Parathyroid adenoma (tissue), 2 donors: ENCODE data around the gene HSD11B1.

Experiments used
- H2AFZ ChIP-seq: fragments of 300-600 bp; sonication (generic); one replicate; pipeline ENCODE4 v1.7.0; 2017; ENCODE audit warnings: antibody characterized with exemption, mild to moderate bottlenecking
- H3K27ac ChIP-seq: fragments of 300-600 bp; sonication (generic); one replicate; pipeline ENCODE4 v1.7.0; 2017
- H3K27me3 ChIP-seq: fragments of 300-600 bp; sonication (generic); one replicate; pipeline ENCODE4 v1.7.0; 2017; ENCODE audit warnings: low read length; ENCODE audit not compliant: control insufficient read depth, insufficient read depth
- H3K36me3 ChIP-seq: fragments of 300-600 bp; sonication (generic); one replicate; pipeline ENCODE4 v1.7.0; 2017; ENCODE audit warnings: low read length; ENCODE audit not compliant: control insufficient read depth, insufficient read depth
- H3K4me1 ChIP-seq: fragments of 300-600 bp; sonication (generic); one replicate; pipeline ENCODE4 v1.7.0; 2017; ENCODE audit warnings: control low read depth
- H3K4me2 ChIP-seq: fragments of 300-600 bp; sonication (generic); one replicate; pipeline ENCODE4 v1.7.0; 2017; ENCODE audit warnings: low read length
- H3K4me3 ChIP-seq: fragments of 300-600 bp; sonication (generic); one replicate; pipeline ENCODE4 v1.7.0; 2017; ENCODE audit warnings: low read depth, low read length
- H3K79me2 ChIP-seq: fragments of 300-600 bp; sonication (generic); one replicate; pipeline ENCODE4 v1.7.0; 2017; ENCODE audit warnings: control low read depth
- H3K9ac ChIP-seq: fragments of 300-600 bp; sonication (generic); one replicate; pipeline ENCODE4 v1.7.0; 2017; ENCODE audit warnings: mild to moderate bottlenecking
- H3K9me3 ChIP-seq: fragments of 300-600 bp; sonication (generic); one replicate; pipeline ENCODE4 v1.7.0; 2017; ENCODE audit warnings: low read length; ENCODE audit not compliant: control insufficient read depth
- TF ChIP-seq, protein P1 (sequence below): fragments of 300-600 bp; sonication (generic); IDR thresholded peaks from one replicate; pipeline ENCODE4 v1.7.0; 2017; ENCODE audit warnings: antibody characterized with exemption, mild to moderate bottlenecking
- donor health status: primary hyperparathyroidism.

The HSD11B1 gene

DNA sequence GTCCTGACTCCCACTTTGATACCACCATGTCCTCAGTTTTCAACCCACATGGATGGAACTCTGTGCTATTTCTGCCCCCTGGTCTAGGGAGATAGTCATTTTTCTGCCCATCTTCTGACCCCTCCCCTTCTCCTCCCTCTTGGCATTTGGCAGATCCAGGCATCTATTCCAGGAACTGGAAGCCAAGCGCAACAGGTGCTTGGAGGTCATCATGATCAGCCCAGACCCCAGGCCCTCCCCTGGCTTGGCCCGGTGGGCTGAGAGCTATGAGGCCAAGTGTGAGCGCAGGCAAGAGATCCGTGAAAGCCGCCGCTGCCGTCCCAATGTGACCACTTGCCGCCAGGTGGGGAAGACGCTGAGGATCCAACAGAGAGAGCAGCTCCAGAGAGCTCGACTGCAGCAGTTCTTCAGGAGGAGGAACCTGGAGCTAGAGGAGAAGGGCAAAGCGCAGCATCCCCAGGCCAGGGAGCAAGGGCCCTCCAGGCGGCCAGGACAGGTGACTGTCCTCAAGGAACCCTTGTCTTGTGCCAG, 55.2 kb downstream of the HSD11B1 start:
- TF ChIP-seq, protein P1, sequence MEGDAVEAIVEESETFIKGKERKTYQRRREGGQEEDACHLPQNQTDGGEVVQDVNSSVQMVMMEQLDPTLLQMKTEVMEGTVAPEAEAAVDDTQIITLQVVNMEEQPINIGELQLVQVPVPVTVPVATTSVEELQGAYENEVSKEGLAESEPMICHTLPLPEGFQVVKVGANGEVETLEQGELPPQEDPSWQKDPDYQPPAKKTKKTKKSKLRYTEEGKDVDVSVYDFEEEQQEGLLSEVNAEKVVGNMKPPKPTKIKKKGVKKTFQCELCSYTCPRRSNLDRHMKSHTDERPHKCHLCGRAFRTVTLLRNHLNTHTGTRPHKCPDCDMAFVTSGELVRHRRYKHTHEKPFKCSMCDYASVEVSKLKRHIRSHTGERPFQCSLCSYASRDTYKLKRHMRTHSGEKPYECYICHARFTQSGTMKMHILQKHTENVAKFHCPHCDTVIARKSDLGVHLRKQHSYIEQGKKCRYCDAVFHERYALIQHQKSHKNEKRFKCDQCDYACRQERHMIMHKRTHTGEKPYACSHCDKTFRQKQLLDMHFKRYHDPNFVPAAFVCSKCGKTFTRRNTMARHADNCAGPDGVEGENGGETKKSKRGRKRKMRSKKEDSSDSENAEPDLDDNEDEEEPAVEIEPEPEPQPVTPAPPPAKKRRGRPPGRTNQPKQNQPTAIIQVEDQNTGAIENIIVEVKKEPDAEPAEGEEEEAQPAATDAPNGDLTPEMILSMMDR: no peak
- H3K9me3 ChIP-seq: no peaks in the 10 kb centered on the region
- H2AFZ ChIP-seq: no peak overlapping the region
- H3K4me2 ChIP-seq: no peak overlapping the region
- H3K27me3 ChIP-seq: no peaks in the 10 kb centered on the region
- H3K9ac ChIP-seq: no peak overlapping the region
- no peak overlapping the region for H3K27ac ChIP-seq
- no peaks in the 10 kb centered on the region for H3K79me2 ChIP-seq
- H3K4me3 ChIP-seq: no peak overlapping the region
- H3K4me1 ChIP-seq: no peaks in the 10 kb centered on the region
- no peaks in the 10 kb centered on the region for H3K36me3 ChIP-seq

- H3K4me2 ChIP-seq: no peak overlapping the region
- H3K9me3 ChIP-seq: no peaks in the 10 kb centered on the region
- H3K79me2 ChIP-seq: no peaks in the 10 kb centered on the region
- no peaks in the 10 kb centered on the region for H3K4me1 ChIP-seq
- H3K9ac ChIP-seq: no peak overlapping the region
- no peak overlapping the region for H3K27ac ChIP-seq
- H3K4me3 ChIP-seq: no peak overlapping the region
- H3K36me3 ChIP-seq: no peaks in the 10 kb centered on the region
- TF ChIP-seq, protein P1: no peak
- no peak overlapping the region for H2AFZ ChIP-seq
- H3K27me3 ChIP-seq: no peaks in the 10 kb centered on the region
Measured at GRCh38 chr1:209761011-209761635, 56.5 kb downstream of the HSD11B1 start.

DNA sequence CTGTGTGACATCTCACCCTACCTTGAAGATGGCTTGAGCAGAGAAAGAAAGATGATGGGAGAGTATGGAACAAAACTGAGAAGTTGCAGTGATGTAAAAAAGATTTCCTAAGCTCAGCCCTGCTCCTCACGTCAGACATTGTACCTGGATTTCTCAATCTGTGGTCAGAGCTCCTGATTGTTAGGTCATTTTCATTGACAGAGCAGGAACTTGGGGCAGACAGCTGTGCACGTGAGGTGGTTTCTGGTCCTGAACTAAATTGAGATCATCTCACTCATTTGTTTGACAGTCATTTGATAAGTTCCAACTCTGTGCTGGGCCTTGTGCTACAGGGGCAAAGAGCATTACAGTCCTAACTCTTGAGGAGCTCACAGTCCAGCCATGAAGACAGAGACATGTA, 61.4 kb downstream of the HSD11B1 start:
- Histone ChIP-seq H3K27me3 (no peaks in the 10 kb centered on the region), H3K4me3 (no peak overlapping the region), H3K36me3 (no peaks in the 10 kb centered on the region), H3K9me3 (no peaks in the 10 kb centered on the region), H3K79me2 (no peaks in the 10 kb centered on the region), H3K4me2 (no peak overlapping the region), H3K4me1 (no peaks in the 10 kb centered on the region), H3K9ac (no peak overlapping the region), H2AFZ (no peak overlapping the region), H3K27ac (no peak overlapping the region)
- TF ChIP-seq, protein P1: no peak

- Histone ChIP-seq H3K4me1 (no peaks in the 10 kb centered on the region), H3K4me3 (no peak overlapping the region), H3K36me3 (no peaks in the 10 kb centered on the region), H3K9ac (no peak overlapping the region), H3K79me2 (no peaks in the 10 kb centered on the region), H3K27ac (no peak overlapping the region), H2AFZ (no peak overlapping the region), H3K9me3 (no peaks in the 10 kb centered on the region), H3K27me3 (no peaks in the 10 kb centered on the region), H3K4me2 (no peak overlapping the region)
- TF ChIP-seq, protein P1: no peak
Measured at GRCh38 chr1:209767096-209767495, 62.5 kb downstream of the HSD11B1 start.

- Histone ChIP-seq H3K4me2 (no peak overlapping the region), H3K4me1 (no peaks in the 10 kb centered on the region), H3K9me3 (no peaks in the 10 kb centered on the region), H3K9ac (no peak overlapping the region), H3K79me2 (no peaks in the 10 kb centered on the region), H3K36me3 (no peaks in the 10 kb centered on the region), H3K4me3 (no peak overlapping the region), H2AFZ (no peak overlapping the region), H3K27ac (no peak overlapping the region), H3K27me3 (no peaks in the 10 kb centered on the region)
- TF ChIP-seq, protein P1: no peak
Measured at GRCh38 chr1:209767706-209768105, 63.1 kb downstream of the HSD11B1 start.
